ENCODE results near the gene ERG28.

The ERG28 gene

GRCh38 chr14:75643985-75644384, 16.7 kb downstream of the ERG28 start:
- no peaks in the 10 kb centered on the region for H3K36me3 ChIP-seq (ENCODE audit: insufficient read depth)
- H3K4me1 ChIP-seq (ENCODE audit: low read depth, poor library complexity, severe bottlenecking): no peaks in the 10 kb centered on the region
- TF ChIP-seq, protein P1, sequence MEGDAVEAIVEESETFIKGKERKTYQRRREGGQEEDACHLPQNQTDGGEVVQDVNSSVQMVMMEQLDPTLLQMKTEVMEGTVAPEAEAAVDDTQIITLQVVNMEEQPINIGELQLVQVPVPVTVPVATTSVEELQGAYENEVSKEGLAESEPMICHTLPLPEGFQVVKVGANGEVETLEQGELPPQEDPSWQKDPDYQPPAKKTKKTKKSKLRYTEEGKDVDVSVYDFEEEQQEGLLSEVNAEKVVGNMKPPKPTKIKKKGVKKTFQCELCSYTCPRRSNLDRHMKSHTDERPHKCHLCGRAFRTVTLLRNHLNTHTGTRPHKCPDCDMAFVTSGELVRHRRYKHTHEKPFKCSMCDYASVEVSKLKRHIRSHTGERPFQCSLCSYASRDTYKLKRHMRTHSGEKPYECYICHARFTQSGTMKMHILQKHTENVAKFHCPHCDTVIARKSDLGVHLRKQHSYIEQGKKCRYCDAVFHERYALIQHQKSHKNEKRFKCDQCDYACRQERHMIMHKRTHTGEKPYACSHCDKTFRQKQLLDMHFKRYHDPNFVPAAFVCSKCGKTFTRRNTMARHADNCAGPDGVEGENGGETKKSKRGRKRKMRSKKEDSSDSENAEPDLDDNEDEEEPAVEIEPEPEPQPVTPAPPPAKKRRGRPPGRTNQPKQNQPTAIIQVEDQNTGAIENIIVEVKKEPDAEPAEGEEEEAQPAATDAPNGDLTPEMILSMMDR (conservative IDR thresholded peaks at IDR 0.05; ENCODE audit: low read depth, low read length): no peak
- H3K4me3 ChIP-seq (IDR thresholded peaks at IDR 0.05; ENCODE audit: insufficient read depth, low read depth, low read length): no peak overlapping the region
- no peaks in the 10 kb centered on the region for H4K20me1 ChIP-seq (ENCODE audit: insufficient read depth)
- no peak overlapping the region for H3K9ac ChIP-seq
- no peak overlapping the region for H3K27ac ChIP-seq
- no peak overlapping the region for H2AFZ ChIP-seq (ENCODE audit: low read depth)
- no peaks in the 10 kb centered on the region for H3K79me2 ChIP-seq (ENCODE audit: insufficient read depth, low read depth)
- no peaks in the 10 kb centered on the region for H3K27me3 ChIP-seq (ENCODE audit: insufficient read depth, low read depth)
- H3K4me2 ChIP-seq: no peak overlapping the region

DNA sequence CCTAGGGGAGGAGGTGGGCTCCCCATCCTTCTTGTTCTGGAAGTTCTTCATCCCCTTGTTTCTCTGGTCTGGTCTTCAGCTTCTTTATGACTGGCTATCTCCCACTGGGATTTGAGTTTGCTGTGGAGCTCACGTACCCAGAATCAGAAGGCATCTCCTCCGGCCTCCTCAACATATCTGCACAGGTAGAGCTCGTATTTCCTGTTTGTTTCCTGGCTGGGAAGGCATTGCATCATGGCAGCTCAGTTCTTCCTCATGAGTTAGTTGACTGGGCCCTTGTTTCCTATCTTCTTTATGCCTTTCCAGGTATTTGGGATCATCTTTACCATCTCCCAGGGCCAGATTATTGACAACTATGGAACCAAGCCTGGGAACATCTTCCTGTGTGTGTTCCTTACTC, 19.8 kb downstream of the ERG28 start:
- Histone ChIP-seq H3K9ac (no peak overlapping the region), H3K36me3 (ENCODE audit: insufficient read depth) (no peaks in the 10 kb centered on the region), H3K27me3 (ENCODE audit: insufficient read depth, low read depth) (no peaks in the 10 kb centered on the region), H4K20me1 (ENCODE audit: insufficient read depth) (no peaks in the 10 kb centered on the region), H3K79me2 (ENCODE audit: insufficient read depth, low read depth) (no peaks in the 10 kb centered on the region), H3K4me2 (no peak overlapping the region), H3K4me1 (ENCODE audit: low read depth, poor library complexity, severe bottlenecking) (no peaks in the 10 kb centered on the region), H2AFZ (ENCODE audit: low read depth) (no peak overlapping the region), H3K4me3 (IDR thresholded peaks at IDR 0.05; ENCODE audit: insufficient read depth, low read depth, low read length) (no peak overlapping the region), H3K27ac (no peak overlapping the region)
- TF ChIP-seq, protein P1 (conservative IDR thresholded peaks at IDR 0.05; ENCODE audit: low read depth, low read length): no peak

DNA sequence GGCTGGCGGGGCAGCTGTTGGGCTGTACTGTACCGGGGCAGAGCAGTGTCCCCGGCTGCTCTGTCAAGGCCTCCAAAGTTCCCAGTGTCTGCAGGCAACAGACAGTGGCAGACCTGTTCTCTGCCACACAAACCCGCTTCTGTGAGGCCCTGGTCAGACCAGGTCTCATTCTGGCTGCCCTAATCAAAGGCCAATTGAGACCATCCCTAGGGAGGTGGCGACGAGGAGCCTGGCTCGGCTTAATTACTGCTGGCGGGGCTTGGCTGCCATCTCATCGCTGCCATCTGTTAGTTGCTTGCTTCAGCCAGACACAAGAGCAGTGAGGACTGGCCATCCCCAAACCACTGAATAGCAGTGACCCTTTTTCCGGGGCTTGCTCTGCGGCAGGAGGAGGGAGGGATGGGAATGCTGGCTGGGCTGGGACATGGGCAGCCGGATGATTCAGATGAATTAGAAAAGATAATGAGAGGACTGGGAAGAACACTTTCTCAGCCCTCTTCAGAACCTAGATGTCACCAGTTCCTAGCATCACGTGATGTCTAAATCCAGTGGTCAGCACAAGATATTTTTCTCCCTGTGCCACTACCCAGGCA, 24.5 kb downstream of the ERG28 start:
- Histone ChIP-seq H2AFZ (ENCODE audit: low read depth) (no peak overlapping the region), H3K4me3 (IDR thresholded peaks at IDR 0.05; ENCODE audit: insufficient read depth, low read depth, low read length) (no peak overlapping the region), H4K20me1 (ENCODE audit: insufficient read depth) (no peaks in the 10 kb centered on the region), H3K4me2 (no peak overlapping the region), H3K9ac (no peak overlapping the region), H3K36me3 (ENCODE audit: insufficient read depth) (no peaks in the 10 kb centered on the region), H3K27ac (no peak overlapping the region), H3K27me3 (ENCODE audit: insufficient read depth, low read depth) (no peaks in the 10 kb centered on the region), H3K79me2 (ENCODE audit: insufficient read depth, low read depth) (no peaks in the 10 kb centered on the region), H3K4me1 (ENCODE audit: low read depth, poor library complexity, severe bottlenecking) (no peaks in the 10 kb centered on the region)
- TF ChIP-seq, protein P1 (conservative IDR thresholded peaks at IDR 0.05; ENCODE audit: low read depth, low read length): no peak

DNA sequence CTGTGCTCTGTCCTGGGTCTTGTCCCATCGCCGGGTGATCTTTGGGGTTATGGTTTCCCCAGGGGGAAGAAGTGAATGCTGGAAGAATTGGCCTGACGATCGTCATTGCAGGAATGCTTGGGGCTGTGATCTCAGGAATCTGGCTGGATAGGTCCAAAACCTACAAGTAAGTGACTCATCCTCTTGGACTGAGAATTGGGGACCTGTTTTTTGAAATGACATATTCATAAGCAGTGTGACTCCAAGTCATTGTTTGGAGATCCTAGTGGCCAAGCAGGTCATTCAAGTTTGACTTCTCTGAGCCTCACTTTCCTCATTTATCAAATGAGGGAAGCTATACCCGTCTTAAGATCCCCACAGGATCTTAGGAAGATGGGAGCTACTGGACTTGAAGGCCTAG, 25.8 kb downstream of the ERG28 start:
- no peak overlapping the region for H3K4me3 ChIP-seq (IDR thresholded peaks at IDR 0.05; ENCODE audit: insufficient read depth, low read depth, low read length)
- H3K27me3 ChIP-seq (ENCODE audit: insufficient read depth, low read depth): no peaks in the 10 kb centered on the region
- no peaks in the 10 kb centered on the region for H3K79me2 ChIP-seq (ENCODE audit: insufficient read depth, low read depth)
- no peaks in the 10 kb centered on the region for H3K36me3 ChIP-seq (ENCODE audit: insufficient read depth)
- H2AFZ ChIP-seq (ENCODE audit: low read depth): no peak overlapping the region
- H3K9ac ChIP-seq: no peak overlapping the region
- no peaks in the 10 kb centered on the region for H4K20me1 ChIP-seq (ENCODE audit: insufficient read depth)
- no peak overlapping the region for H3K27ac ChIP-seq
- TF ChIP-seq, protein P1 (conservative IDR thresholded peaks at IDR 0.05; ENCODE audit: low read depth, low read length): no peak
- no peaks in the 10 kb centered on the region for H3K4me1 ChIP-seq (ENCODE audit: low read depth, poor library complexity, severe bottlenecking)
- no peak overlapping the region for H3K4me2 ChIP-seq
